HepG2 (cell line): ENCODE results near the gene C4orf33. TPM values are rescaled to one million over a fixed set of nuclear protein-coding genes. Genes with fewer than 3 reads are reported as not detected.

ENCODE experiments used
- ATM ChIP-seq: fragments of 450-650 bp; IDR thresholded peaks from 2 replicates; pipeline ENCODE4 v1.7.1; 2017; ENCODE audit warnings: mild to moderate bottlenecking, borderline replicate concordance
- BRCA1 ChIP-seq: sonication (generic); formaldehyde crosslinking; IDR thresholded peaks from 2 replicates; pipeline ENCODE4 v1.4.0; 2020; ENCODE audit warnings: missing genetic modification reagents
- BRD4 ChIP-seq: sonication (generic); formaldehyde crosslinking; IDR thresholded peaks from 2 replicates; pipeline ENCODE4 v1.4.0; 2020; ENCODE audit warnings: missing genetic modification reagents
- CBFB ChIP-seq: sonication (generic); formaldehyde crosslinking; IDR thresholded peaks from 2 replicates; pipeline ENCODE4 v1.4.0; 2020; ENCODE audit warnings: missing genetic modification reagents
- LCORL ChIP-seq, 2 experiments: fragments of 450-650 bp in 1 of 2; sonication (generic) in 1 of 2; formaldehyde crosslinking in 1 of 2; IDR thresholded peaks; 2 replicates each; pipeline versions ENCODE4 v1.5.0 to v1.6.1; 2017 to 2020; ENCODE audit warnings: antibody characterized with exemption in 1 of 2, missing genetic modification reagents in 1 of 2
- NR2F6 ChIP-seq, 2 experiments: IDR thresholded peaks; 2 replicates each; pipeline ENCODE4 v1.6.1; 2016; ENCODE audit warnings: antibody characterized with exemption in 1 of 2, mild to moderate bottlenecking in 1 of 2
- POLR2AphosphoS5 ChIP-seq: IDR thresholded peaks from 2 replicates; pipeline ENCODE4 v1.6.1; 2012; ENCODE audit warnings: low read depth, low read length
- SALL2 ChIP-seq: sonication (generic); formaldehyde crosslinking; IDR thresholded peaks from 2 replicates; pipeline ENCODE4 v1.8.1; 2023; ENCODE audit warnings: mild to moderate bottlenecking, missing genetic modification reagents, inconsistent platforms
- SAP130 ChIP-seq: IDR thresholded peaks from 2 replicates; pipeline ENCODE4 v1.6.1; 2016; ENCODE audit warnings: low read depth
- STAG1 ChIP-seq: sonication (generic); formaldehyde crosslinking; IDR thresholded peaks from 2 replicates; pipeline ENCODE4 v1.4.0; 2020; ENCODE audit warnings: missing genetic modification reagents
- ZBTB42 ChIP-seq: sonication (generic); formaldehyde crosslinking; IDR thresholded peaks from 2 replicates; pipeline ENCODE4 v1.5.0; 2020; ENCODE audit warnings: mild to moderate bottlenecking, missing genetic modification reagents
- ZMAT3 ChIP-seq: sonication (generic); formaldehyde crosslinking; conservative IDR thresholded peaks from 2 replicates; pipeline ENCODE4 v1.7.0; 2021; ENCODE audit warnings: missing genetic modification reagents
- ZMYM2 ChIP-seq: sonication (generic); formaldehyde crosslinking; IDR thresholded peaks from 2 replicates; pipeline ENCODE4 v1.8.0; 2022; ENCODE audit warnings: mild to moderate bottlenecking, missing genetic modification reagents
- ZNF17 ChIP-seq: sonication (generic); formaldehyde crosslinking; IDR thresholded peaks from 2 replicates; pipeline ENCODE4 v1.5.0; 2020; ENCODE audit warnings: mild to moderate bottlenecking, missing genetic modification reagents
- ZNF274 ChIP-seq: sonication (generic); formaldehyde crosslinking; IDR thresholded peaks from 2 replicates; pipeline ENCODE4 v1.5.1; 2020; ENCODE audit warnings: mild to moderate bottlenecking, missing genetic modification reagents
- ZNF446 ChIP-seq: sonication (generic); formaldehyde crosslinking; IDR thresholded peaks from 2 replicates; pipeline ENCODE4 v1.5.0; 2020; ENCODE audit warnings: mild to moderate bottlenecking, missing genetic modification reagents
- ZNF547 ChIP-seq: sonication (generic); formaldehyde crosslinking; IDR thresholded peaks from 2 replicates; pipeline ENCODE4 v1.5.1; 2020; ENCODE audit warnings: mild to moderate bottlenecking, missing genetic modification reagents
- ZNF558 ChIP-seq: sonication (generic); formaldehyde crosslinking; IDR thresholded peaks from 2 replicates; pipeline ENCODE4 v1.9.0; 2022; ENCODE audit warnings: mild to moderate bottlenecking, missing genetic modification reagents, borderline replicate concordance
- ZNF746 ChIP-seq: sonication (generic); formaldehyde crosslinking; IDR thresholded peaks from 2 replicates; pipeline ENCODE4 v1.8.0; 2022; ENCODE audit warnings: mild to moderate bottlenecking, missing genetic modification reagents
- ZNF879 ChIP-seq: sonication (generic); formaldehyde crosslinking; IDR thresholded peaks from 2 replicates; pipeline ENCODE4 v1.8.1; 2023; ENCODE audit warnings: missing genetic modification reagents
- ZZZ3 ChIP-seq: sonication (generic); formaldehyde crosslinking; IDR thresholded peaks from 2 replicates; pipeline ENCODE4 v1.4.0; 2020; ENCODE audit warnings: missing genetic modification reagents, mild to moderate bottlenecking, borderline replicate concordance
- polyA plus RNA-seq, 8 experiments: library from polyadenylated mRNA; depleted of rRNA in 3 of 8; stranded (reverse) in 7 of 8; unstranded in 1 of 8; fragments of >200 nt; fragmentation: Illumina TruSeq in 4 of 8; extraction: Trizol in 4 of 8; gene quantifications; 2 replicates each; pipeline versions ENCODE4 v1.2.1 to v1.2.3, GENCODE V29; 2011 to 2016; ENCODE audit warnings: low read depth in 4 of 8, missing spikeins in 1 of 8, mixed read lengths in 1 of 8; ENCODE audit not compliant: insufficient read depth in 1 of 8
- total RNA-seq, 5 experiments: library from RNA; depleted of rRNA; stranded (reverse); fragments of >200 nt; fragmentation: Illumina TruSeq; extraction: Trizol; gene quantifications; 2 replicates each; pipeline ENCODE4 v1.2.3, GENCODE V29; 2016; ENCODE audit warnings: low read depth in 1 of 5
- TF ChIP-seq, protein P1 (sequence below): sonication (generic); formaldehyde crosslinking; IDR thresholded peaks from 2 replicates; pipeline ENCODE4 v1.4.0; 2020; ENCODE audit warnings: low read depth, missing genetic modification reagents
- TF ChIP-seq, protein P2 (sequence below): sonication (generic); formaldehyde crosslinking; IDR thresholded peaks from 2 replicates; pipeline ENCODE4 v1.4.0; 2020; ENCODE audit warnings: mild to moderate bottlenecking, missing genetic modification reagents
- TF ChIP-seq, protein P3 (sequence below): sonication (generic); formaldehyde crosslinking; IDR thresholded peaks from 2 replicates; pipeline ENCODE4 v1.5.0; 2020; ENCODE audit warnings: missing genetic modification reagents
- TF ChIP-seq, protein P4 (sequence below): sonication (generic); formaldehyde crosslinking; IDR thresholded peaks from 2 replicates; pipeline ENCODE4 v1.8.0; 2023; ENCODE audit warnings: mild to moderate bottlenecking, missing genetic modification reagents

The C4orf33 gene
- total and polyA plus RNA-seq, 2 of the 13 experiments (the other 11 are each of a cell fraction or from before 2014, with no cell fraction given) = 2.8 to 3.3 TPM

DNA sequence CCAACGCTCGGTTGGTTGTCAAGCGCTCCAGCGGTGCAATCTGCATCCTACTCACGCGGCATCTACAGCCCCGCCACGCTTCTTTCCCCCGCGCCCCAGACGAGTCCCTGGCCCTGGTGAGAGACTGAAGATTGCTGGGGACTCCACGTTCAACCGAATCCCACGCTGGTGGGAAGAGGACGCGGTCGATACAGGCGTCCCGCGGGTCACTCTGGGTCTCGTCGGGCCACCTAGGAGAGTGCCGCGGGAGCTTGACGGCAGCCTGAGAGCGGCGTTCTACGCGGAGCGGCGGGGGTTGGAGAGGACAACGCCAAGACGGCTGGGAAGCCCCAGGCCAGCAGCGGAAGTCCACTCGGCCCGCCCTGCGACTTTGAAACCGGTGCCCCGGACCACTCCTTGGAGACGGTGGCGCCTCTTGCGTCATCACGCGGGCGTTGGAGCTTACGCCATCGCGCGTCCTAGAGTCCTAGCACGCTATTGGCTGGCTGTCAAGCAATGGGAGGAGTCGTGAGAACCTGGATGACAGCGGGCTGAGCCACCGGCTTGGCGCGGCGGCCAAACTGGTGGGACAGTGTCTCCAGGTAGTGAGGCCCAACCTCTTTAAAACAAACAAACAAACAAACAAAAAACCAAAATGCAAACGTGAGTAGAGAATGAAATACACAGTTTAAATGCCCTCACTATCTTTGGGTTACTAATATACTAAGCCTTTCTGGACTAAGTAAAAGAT is 2.6 kb upstream of the C4orf33 start, which contains the start of gene SCLT1 (continued):
- TF ChIP-seq, protein P1, sequence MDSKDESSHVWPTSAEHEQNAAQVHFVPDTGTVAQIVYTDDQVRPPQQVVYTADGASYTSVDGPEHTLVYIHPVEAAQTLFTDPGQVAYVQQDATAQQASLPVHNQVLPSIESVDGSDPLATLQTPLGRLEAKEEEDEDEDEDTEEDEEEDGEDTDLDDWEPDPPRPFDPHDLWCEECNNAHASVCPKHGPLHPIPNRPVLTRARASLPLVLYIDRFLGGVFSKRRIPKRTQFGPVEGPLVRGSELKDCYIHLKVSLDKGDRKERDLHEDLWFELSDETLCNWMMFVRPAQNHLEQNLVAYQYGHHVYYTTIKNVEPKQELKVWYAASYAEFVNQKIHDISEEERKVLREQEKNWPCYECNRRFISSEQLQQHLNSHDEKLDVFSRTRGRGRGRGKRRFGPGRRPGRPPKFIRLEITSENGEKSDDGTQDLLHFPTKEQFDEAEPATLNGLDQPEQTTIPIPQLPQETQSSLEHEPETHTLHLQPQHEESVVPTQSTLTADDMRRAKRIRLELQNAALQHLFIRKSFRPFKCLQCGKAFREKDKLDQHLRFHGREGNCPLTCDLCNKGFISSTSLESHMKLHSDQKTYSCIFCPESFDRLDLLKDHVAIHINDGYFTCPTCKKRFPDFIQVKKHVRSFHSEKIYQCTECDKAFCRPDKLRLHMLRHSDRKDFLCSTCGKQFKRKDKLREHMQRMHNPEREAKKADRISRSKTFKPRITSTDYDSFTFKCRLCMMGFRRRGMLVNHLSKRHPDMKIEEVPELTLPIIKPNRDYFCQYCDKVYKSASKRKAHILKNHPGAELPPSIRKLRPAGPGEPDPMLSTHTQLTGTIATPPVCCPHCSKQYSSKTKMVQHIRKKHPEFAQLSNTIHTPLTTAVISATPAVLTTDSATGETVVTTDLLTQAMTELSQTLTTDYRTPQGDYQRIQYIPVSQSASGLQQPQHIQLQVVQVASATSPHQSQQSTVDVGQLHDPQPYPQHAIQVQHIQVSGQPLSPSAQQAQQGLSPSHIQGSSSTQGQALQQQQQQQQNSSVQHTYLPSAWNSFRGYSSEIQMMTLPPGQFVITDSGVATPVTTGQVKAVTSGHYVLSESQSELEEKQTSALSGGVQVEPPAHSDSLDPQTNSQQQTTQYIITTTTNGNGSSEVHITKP (CRISPR knock-in tag) = no peak
- TF ChIP-seq ZNF879 (CRISPR knock-in tag) = no peak
- TF ChIP-seq ZNF746 (CRISPR knock-in tag) = no peak
- TF ChIP-seq NR2F6 (IDR thresholded peaks at IDR 0.05) = peak; percentile 22; the same call in 1 of the 2 replicates
- TF ChIP-seq NR2F6 (CRISPR knock-in tag; IDR thresholded peaks at IDR 0.05) = peak; percentile 37; the same call in 1 of the 2 replicates
- TF ChIP-seq LCORL (IDR thresholded peaks at IDR 0.05) = no peak
- TF ChIP-seq LCORL (CRISPR knock-in tag; IDR thresholded peaks at IDR 0.05) = 0 out of 2 replicates have a peak, but pooled peaks have one; percentile 44
- TF ChIP-seq BRCA1 (CRISPR knock-in tag) = peak; percentile 47; the same call in 1 of the 2 replicates
- peak; percentile 87; the same call in 1 of the 2 replicates for TF ChIP-seq ZNF547 (CRISPR knock-in tag)
- TF ChIP-seq STAG1 (CRISPR knock-in tag) = no peak
- TF ChIP-seq CBFB (CRISPR knock-in tag) = peak; percentile 61; the same call in 1 of the 2 replicates
- TF ChIP-seq ZZZ3 (CRISPR knock-in tag) = peak; percentile 63; the same call in 1 of the 2 replicates
- TF ChIP-seq ATM = no peak
- TF ChIP-seq ZMYM2 (CRISPR knock-in tag) = peak; percentile 84
- TF ChIP-seq, protein P2, sequence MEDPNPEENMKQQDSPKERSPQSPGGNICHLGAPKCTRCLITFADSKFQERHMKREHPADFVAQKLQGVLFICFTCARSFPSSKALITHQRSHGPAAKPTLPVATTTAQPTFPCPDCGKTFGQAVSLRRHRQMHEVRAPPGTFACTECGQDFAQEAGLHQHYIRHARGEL (CRISPR knock-in tag) = 0 out of 2 replicates have a peak, but pooled peaks have one; percentile 36
- peak; percentile 78; the same call in 1 of the 2 replicates for TF ChIP-seq ZNF558 (CRISPR knock-in tag)
- TF ChIP-seq ZNF17 (CRISPR knock-in tag) = 0 out of 2 replicates have a peak, but pooled peaks have one; percentile 38
- peak; percentile 56 for TF ChIP-seq POLR2AphosphoS5
- 0 out of 2 replicates have a peak, but pooled peaks have one; percentile 83 for TF ChIP-seq ZMAT3 (CRISPR knock-in tag)
- TF ChIP-seq, protein P3, sequence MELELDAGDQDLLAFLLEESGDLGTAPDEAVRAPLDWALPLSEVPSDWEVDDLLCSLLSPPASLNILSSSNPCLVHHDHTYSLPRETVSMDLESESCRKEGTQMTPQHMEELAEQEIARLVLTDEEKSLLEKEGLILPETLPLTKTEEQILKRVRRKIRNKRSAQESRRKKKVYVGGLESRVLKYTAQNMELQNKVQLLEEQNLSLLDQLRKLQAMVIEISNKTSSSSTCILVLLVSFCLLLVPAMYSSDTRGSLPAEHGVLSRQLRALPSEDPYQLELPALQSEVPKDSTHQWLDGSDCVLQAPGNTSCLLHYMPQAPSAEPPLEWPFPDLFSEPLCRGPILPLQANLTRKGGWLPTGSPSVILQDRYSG (CRISPR knock-in tag) = no peak
- peak; percentile 98 for TF ChIP-seq SAP130
- TF ChIP-seq BRD4 (CRISPR knock-in tag) = peak; percentile 55; the same call in 1 of the 2 replicates
- peak; percentile 37; the same call in 1 of the 2 replicates for TF ChIP-seq ZNF274
- TF ChIP-seq, protein P4, sequence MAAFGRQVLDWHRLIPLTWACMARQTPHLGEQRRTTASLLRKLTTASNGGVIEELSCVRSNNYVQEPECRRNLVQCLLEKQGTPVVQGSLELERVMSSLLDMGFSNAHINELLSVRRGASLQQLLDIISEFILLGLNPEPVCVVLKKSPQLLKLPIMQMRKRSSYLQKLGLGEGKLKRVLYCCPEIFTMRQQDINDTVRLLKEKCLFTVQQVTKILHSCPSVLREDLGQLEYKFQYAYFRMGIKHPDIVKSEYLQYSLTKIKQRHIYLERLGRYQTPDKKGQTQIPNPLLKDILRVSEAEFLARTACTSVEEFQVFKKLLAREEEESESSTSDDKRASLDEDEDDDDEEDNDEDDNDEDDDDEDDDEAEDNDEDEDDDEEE = no peak; the same call in 1 of the 2 replicates
- no peak for TF ChIP-seq ZNF446 (CRISPR knock-in tag)
- peak; percentile 67; the same call in 1 of the 2 replicates for TF ChIP-seq SALL2 (CRISPR knock-in tag)
- TF ChIP-seq ZBTB42 (CRISPR knock-in tag) = no peak
